PC-3 (cell line): Measurements from ENCODE around the gene OR5H14.

ENCODE experiments used
- CTCF ChIP-seq: fragments of 300-600 bp; sonication (generic); conservative IDR thresholded peaks from 2 replicates; pipeline ENCODE4 v1.5.1; 2017; ENCODE audit warnings: antibody characterized with exemption, low read depth, mild to moderate bottlenecking, low read length
- EZH2 ChIP-seq: fragments of 300-600 bp; sonication (generic); IDR thresholded peaks from one replicate; pipeline ENCODE4 v1.6.1; 2017; ENCODE audit warnings: antibody characterized with exemption, mild to moderate bottlenecking, low read length; ENCODE audit not compliant: unreplicated experiment
- EZH2phosphoT487 ChIP-seq: fragments of 300-600 bp; sonication (generic); IDR thresholded peaks from 2 replicates; pipeline ENCODE4 v1.6.1; 2018; ENCODE audit warnings: mild to moderate bottlenecking, antibody characterized with exemption, low read length, borderline replicate concordance

DNA sequence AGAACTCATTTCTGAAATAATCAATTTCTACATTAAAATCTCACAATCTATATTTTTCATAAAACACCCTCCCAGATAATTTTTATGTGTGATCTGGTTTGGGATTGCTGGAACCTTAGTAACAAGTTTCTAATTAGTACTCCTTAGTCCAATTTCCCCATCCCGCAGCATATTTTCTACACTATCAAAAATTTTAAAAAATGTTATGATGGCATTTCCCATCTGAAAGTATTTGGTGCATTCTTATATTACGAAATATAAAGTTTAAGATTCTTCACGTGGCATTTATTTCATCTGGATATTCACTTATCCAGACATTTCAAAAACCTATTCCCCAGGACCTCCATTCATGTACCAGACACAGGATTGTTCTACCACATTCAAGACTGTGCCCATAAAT lies 1.5 kb downstream of the OR5H14 start:
- TF ChIP-seq CTCF (no peak), EZH2 (no peak), EZH2phosphoT487 (no peak)
